ENCODE measurements around the gene IGFL4. TPM values are rescaled to one million over a fixed set of nuclear protein-coding genes. Genes with fewer than 3 reads are reported as not detected.
A peak's percentile ranks its signal among the peaks of the same experiment; 100 is the strongest.

The IGFL4 gene
- total RNA-seq, 2 donors from 2014 or later = not detected

GRCh38 chr19:46009530-46010510 lies 31.0 kb downstream of the IGFL4 start:
- H3K9me3 ChIP-seq (ENCODE audit: control insufficient read depth, low read length, poor library complexity, severe bottlenecking) = no peaks in the 10 kb centered on the region
- Mint-ChIP-seq H3K36me3 (ENCODE audit: low read depth) (no peaks in the 10 kb centered on the region), H3K27ac (peak overlapping the region; percentile 81), H3K4me3 (no peak overlapping the region), H3K4me1 (peaks cover 16% of the 10 kb centered on the region), H3K27me3 (no peaks in the 10 kb centered on the region)
- DNase-seq = peak; percentile 43 to 53 (median 51)
- peak; percentile 78 for ATAC-seq

GRCh38 chr19:46006411-46006810 lies 34.4 kb downstream of the IGFL4 start:
- DNase-seq = no peak
- Mint-ChIP-seq H3K36me3 (ENCODE audit: low read depth) (no peaks in the 10 kb centered on the region), H3K27ac (no peak overlapping the region), H3K4me3 (no peak overlapping the region), H3K4me1 (peaks cover 12% of the 10 kb centered on the region), H3K27me3 (no peaks in the 10 kb centered on the region)
- no peak for ATAC-seq
- no peaks in the 10 kb centered on the region for H3K9me3 ChIP-seq (ENCODE audit: control insufficient read depth, low read length, poor library complexity, severe bottlenecking)

GRCh38 chr19:46002678-46003275 lies 38.0 kb downstream of the IGFL4 start:
- no peaks in the 10 kb centered on the region for H3K36me3 Mint-ChIP-seq (ENCODE audit: low read depth)
- ATAC-seq (no peak), DNase-seq (no peak)
- no peaks in the 10 kb centered on the region for H3K27me3 Mint-ChIP-seq
- peaks cover 29% of the 10 kb centered on the region for H3K4me1 Mint-ChIP-seq
- no peak overlapping the region for H3K4me3 Mint-ChIP-seq
- no peaks in the 10 kb centered on the region for H3K9me3 ChIP-seq (ENCODE audit: control insufficient read depth, low read length, poor library complexity, severe bottlenecking)
- H3K27ac Mint-ChIP-seq = no peak overlapping the region

GRCh38 chr19:46000491-46001246 lies 40.1 kb downstream of the IGFL4 start:
- Mint-ChIP-seq H3K27ac (peak overlapping the region; percentile 94), H3K4me3 (peak overlapping the region; percentile 90), H3K4me1 (peaks cover 29% of the 10 kb centered on the region)

GRCh38 chr19:45999653-46000121 lies 41.1 kb downstream of the IGFL4 start:
- H3K4me1 Mint-ChIP-seq = peaks cover 29% of the 10 kb centered on the region
- peaks cover 3% of the 10 kb centered on the region for H3K36me3 Mint-ChIP-seq (ENCODE audit: low read depth)
- ATAC-seq (no peak), DNase-seq (no peak)
- H3K9me3 ChIP-seq (ENCODE audit: control insufficient read depth, low read length, poor library complexity, severe bottlenecking) = no peaks in the 10 kb centered on the region
- peak overlapping the region; percentile 87 for H3K27ac Mint-ChIP-seq
- H3K4me3 Mint-ChIP-seq = peak overlapping the region; percentile 90
- no peaks in the 10 kb centered on the region for H3K27me3 Mint-ChIP-seq

More at GRCh38 chr19:46000491-46001246, 40.1 kb downstream of the IGFL4 start:
- ATAC-seq (peak; percentile 99), DNase-seq (peak; percentile 54 to 81 (median 73))
- H3K9me3 ChIP-seq (ENCODE audit: control insufficient read depth, low read length, poor library complexity, severe bottlenecking) = no peaks in the 10 kb centered on the region
- H3K27me3 Mint-ChIP-seq = no peaks in the 10 kb centered on the region
- H3K36me3 Mint-ChIP-seq (ENCODE audit: low read depth) = peaks cover 3% of the 10 kb centered on the region

- DNase-seq (no peak), ATAC-seq (no peak)
- Mint-ChIP-seq H3K36me3 (ENCODE audit: low read depth) (peaks cover 3% of the 10 kb centered on the region), H3K4me3 (peak overlapping the region; percentile 47), H3K4me1 (peaks cover 29% of the 10 kb centered on the region), H3K27ac (no peak overlapping the region), H3K27me3 (no peaks in the 10 kb centered on the region)
- H3K9me3 ChIP-seq (ENCODE audit: control insufficient read depth, low read length, poor library complexity, severe bottlenecking) = no peaks in the 10 kb centered on the region
Measured at GRCh38 chr19:45998834-45999233, 42.0 kb downstream of the IGFL4 start.

GRCh38 chr19:45996933-45997332 lies 43.9 kb downstream of the IGFL4 start:
- Mint-ChIP-seq H3K27ac (no peak overlapping the region), H3K36me3 (ENCODE audit: low read depth) (peaks cover 3% of the 10 kb centered on the region), H3K4me1 (peaks cover 29% of the 10 kb centered on the region), H3K27me3 (no peaks in the 10 kb centered on the region), H3K4me3 (no peak overlapping the region)
- ATAC-seq (no peak), DNase-seq (no peak)
- H3K9me3 ChIP-seq (ENCODE audit: control insufficient read depth, low read length, poor library complexity, severe bottlenecking) = no peaks in the 10 kb centered on the region

GRCh38 chr19:45995715-45996385 lies 45.0 kb downstream of the IGFL4 start:
- DNase-seq (no peak), ATAC-seq (no peak)
- H3K36me3 Mint-ChIP-seq (ENCODE audit: low read depth) = peaks cover 3% of the 10 kb centered on the region
- H3K4me3 Mint-ChIP-seq = no peak overlapping the region
- no peak overlapping the region for H3K27ac Mint-ChIP-seq
- H3K9me3 ChIP-seq (ENCODE audit: control insufficient read depth, low read length, poor library complexity, severe bottlenecking) = no peaks in the 10 kb centered on the region
- H3K27me3 Mint-ChIP-seq = peaks cover under 1% of the 10 kb centered on the region
- H3K4me1 Mint-ChIP-seq = peaks cover 26% of the 10 kb centered on the region

GRCh38 chr19:45994998-45995714 lies 45.6 kb downstream of the IGFL4 start, which contains the start of gene CCDC61:
Gene CCDC61 (plus strand): TSS chr19:45995467. CDS start chr19:46003019, 7,552 bp downstream.
- no peaks in the 10 kb centered on the region for H3K9me3 ChIP-seq (ENCODE audit: control insufficient read depth, low read length, poor library complexity, severe bottlenecking)
- Mint-ChIP-seq H3K27ac (no peak within 1 kb of the TSS), H3K27me3 (peaks cover 8% of the 10 kb centered on the region), H3K36me3 (ENCODE audit: low read depth) (peaks cover 5% of the 10 kb centered on the region), H3K4me3 (no peak within 1 kb of the TSS), H3K4me1 (peaks cover 19% of the 10 kb centered on the region)
- ATAC-seq = peak; percentile 95
- peak; percentile 83 to 95 (median 90) for DNase-seq

- no peak for ATAC-seq
- no peak overlapping the region for H3K27ac Mint-ChIP-seq
- peaks cover 6% of the 10 kb centered on the region for H3K36me3 Mint-ChIP-seq (ENCODE audit: low read depth)
- no peak overlapping the region for H3K4me3 Mint-ChIP-seq
- H3K27me3 Mint-ChIP-seq = peaks cover 14% of the 10 kb centered on the region
- no peaks in the 10 kb centered on the region for H3K9me3 ChIP-seq (ENCODE audit: control insufficient read depth, low read length, poor library complexity, severe bottlenecking)
- peaks cover 13% of the 10 kb centered on the region for H3K4me1 Mint-ChIP-seq
- DNase-seq = no peak
Measured at GRCh38 chr19:45994456-45994997, 46.3 kb downstream of the IGFL4 start.

- Mint-ChIP-seq H3K4me3 (no peak overlapping the region), H3K36me3 (ENCODE audit: low read depth) (peaks cover 8% of the 10 kb centered on the region), H3K27ac (no peak overlapping the region), H3K27me3 (peaks cover 41% of the 10 kb centered on the region), H3K4me1 (peaks cover 3% of the 10 kb centered on the region)
- no peak for ATAC-seq
- H3K9me3 ChIP-seq (ENCODE audit: control insufficient read depth, low read length, poor library complexity, severe bottlenecking) = no peaks in the 10 kb centered on the region
- DNase-seq = no peak
Measured at GRCh38 chr19:45990113-45990728, 50.6 kb downstream of the IGFL4 start.
